Ascending aorta (tissue), 2 donors: ENCODE results near the gene ETFB. TPM values are rescaled to one million over a fixed set of nuclear protein-coding genes. Genes with fewer than 3 reads are reported as not detected.

Experiments
- DNase-seq, 2 donors: peaks; one replicate each; pipeline ENCODE4 v3.0.0-alpha.2; 2019; ENCODE audit warnings: low spot score in 2 of 2
- H3K27ac ChIP-seq, 2 donors: fragments of 200-600 bp; sonication (generic); one replicate each; pipeline ENCODE4 v1.5.1; 2016 to 2017; ENCODE audit warnings: mild to moderate bottlenecking in 1 of 2
- H3K27me3 ChIP-seq: fragments of 200-600 bp; sonication (generic); one replicate; pipeline ENCODE4 v1.5.1; 2017
- H3K36me3 ChIP-seq, 2 donors: fragments of 200-600 bp; sonication (generic); one replicate each; pipeline ENCODE4 v1.5.1; 2016
- H3K4me1 ChIP-seq, 2 donors: fragments of 200-600 bp; sonication (generic); one replicate each; pipeline ENCODE4 v1.5.1; 2016 to 2017; ENCODE audit warnings: mild to moderate bottlenecking in 1 of 2
- H3K4me3 ChIP-seq, 2 donors: fragments of 200-600 bp; sonication (generic); one replicate each; pipeline ENCODE4 v1.5.1; 2016 to 2017; ENCODE audit warnings: mild to moderate bottlenecking in 1 of 2
- H3K9me3 ChIP-seq, 2 donors: fragments of 200-600 bp; sonication (generic); one replicate each; pipeline ENCODE4 v1.5.1; 2016
- intact Hi-C: fragments of 100-400 bp; cut with DNase I; formaldehyde crosslinking; loops from one replicate; pipeline ENCODE4 v1.15.1; 2023
- total RNA-seq: library from RNA; depleted of rRNA; stranded (reverse); fragments of >200 nt; gene quantifications from one replicate; pipeline ENCODE4 v1.1.0, GENCODE V29; 2016
- TF ChIP-seq, protein P1 (sequence below), 3 experiments: fragments of 200-600 bp in 2 of 3; fragments of 450-650 bp in 1 of 3; sonication (generic) in 2 of 3; IDR thresholded peaks; one replicate each; pipeline ENCODE4 v1.5.1; 2016 to 2019; ENCODE audit warnings: antibody characterized with exemption in 3 of 3, mild to moderate bottlenecking in 1 of 3, moderate library complexity in 1 of 3

ETFB gene
- total RNA-seq, 1 donor from 2014 or later, result 42.5 TPM

DNA sequence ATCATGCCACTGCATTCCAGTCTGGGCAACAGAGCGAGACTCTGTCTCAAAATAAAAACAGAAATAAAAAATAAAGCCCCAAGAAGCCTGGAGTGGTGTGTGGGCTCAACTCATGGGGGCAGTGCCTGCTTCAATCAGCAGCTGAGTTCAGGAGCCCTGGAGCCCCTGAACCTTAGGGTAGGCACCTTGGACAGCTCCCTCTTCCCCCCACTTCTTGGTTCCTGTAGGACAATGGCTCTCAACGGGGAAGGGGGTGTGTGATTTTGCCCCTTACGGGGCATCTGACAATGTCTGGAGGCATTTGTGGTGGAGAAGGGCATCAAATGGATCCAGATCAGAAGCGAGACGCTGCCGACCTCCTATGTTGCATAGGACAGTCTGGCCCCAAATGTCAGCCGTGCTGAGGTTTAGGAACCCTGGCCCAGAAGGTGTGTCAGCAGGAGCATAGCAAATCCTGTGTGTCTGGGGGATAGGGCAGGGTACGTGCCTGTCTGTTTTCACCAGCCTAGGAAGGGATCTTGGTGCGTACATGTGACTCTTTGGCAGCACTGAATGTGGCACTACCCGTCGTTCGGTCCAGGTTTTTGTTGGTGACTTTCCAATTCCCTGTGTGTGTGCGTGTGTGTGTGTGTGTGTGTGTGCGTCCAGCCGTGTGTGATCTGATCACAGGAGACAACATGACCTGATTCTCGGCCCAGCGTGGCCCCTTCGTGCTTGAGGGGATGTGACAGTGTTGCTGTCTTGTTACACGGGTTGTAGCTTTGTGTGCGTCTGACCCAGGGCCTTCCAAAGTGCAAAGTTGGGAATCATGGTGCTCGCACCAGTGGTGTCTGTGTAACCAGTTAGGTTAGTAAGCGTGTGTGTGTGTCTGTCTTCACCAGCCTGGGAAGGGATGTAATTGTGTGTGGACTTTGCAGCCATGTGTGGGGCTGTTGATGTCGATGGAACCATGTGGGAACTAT, 47.2 kb downstream of the ETFB start:
- Histone ChIP-seq H3K4me3 (no peak overlapping the region), H3K27me3 (no peaks in the 10 kb centered on the region), H3K9me3 (no peaks in the 10 kb centered on the region), H3K27ac (no peak overlapping the region), H3K4me1 (no peaks in the 10 kb centered on the region), H3K36me3 (no peaks in the 10 kb centered on the region)
- DNase-seq, result no peak
- TF ChIP-seq, protein P1, sequence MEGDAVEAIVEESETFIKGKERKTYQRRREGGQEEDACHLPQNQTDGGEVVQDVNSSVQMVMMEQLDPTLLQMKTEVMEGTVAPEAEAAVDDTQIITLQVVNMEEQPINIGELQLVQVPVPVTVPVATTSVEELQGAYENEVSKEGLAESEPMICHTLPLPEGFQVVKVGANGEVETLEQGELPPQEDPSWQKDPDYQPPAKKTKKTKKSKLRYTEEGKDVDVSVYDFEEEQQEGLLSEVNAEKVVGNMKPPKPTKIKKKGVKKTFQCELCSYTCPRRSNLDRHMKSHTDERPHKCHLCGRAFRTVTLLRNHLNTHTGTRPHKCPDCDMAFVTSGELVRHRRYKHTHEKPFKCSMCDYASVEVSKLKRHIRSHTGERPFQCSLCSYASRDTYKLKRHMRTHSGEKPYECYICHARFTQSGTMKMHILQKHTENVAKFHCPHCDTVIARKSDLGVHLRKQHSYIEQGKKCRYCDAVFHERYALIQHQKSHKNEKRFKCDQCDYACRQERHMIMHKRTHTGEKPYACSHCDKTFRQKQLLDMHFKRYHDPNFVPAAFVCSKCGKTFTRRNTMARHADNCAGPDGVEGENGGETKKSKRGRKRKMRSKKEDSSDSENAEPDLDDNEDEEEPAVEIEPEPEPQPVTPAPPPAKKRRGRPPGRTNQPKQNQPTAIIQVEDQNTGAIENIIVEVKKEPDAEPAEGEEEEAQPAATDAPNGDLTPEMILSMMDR (IDR thresholded peaks at IDR 0.05), result no peak
- intact Hi-C loops, result no loop called here

DNA sequence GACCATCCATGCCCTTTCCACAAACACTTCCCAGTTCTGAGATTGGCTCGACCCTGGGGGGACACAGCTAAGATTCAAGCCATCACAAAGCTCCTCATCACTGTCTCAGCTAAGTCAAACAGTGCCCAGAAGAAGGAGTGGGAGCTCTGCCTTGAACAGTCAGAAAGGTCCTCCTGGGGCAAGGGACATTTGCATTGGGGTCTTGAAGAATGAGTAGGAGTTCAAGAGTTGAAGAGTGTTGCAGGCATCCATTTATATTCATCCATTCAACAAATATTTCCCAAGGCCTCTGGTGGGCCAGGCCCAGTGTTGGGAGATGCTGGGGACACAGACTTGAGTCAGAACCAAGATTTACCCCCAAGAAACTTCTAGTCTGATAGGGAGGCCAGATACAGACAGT, 48.2 kb downstream of the ETFB start:
- no peaks in the 10 kb centered on the region for H3K27me3 ChIP-seq
- TF ChIP-seq, protein P1 (IDR thresholded peaks at IDR 0.05), result no peak
- no peak overlapping the region for H3K4me3 ChIP-seq
- no peaks in the 10 kb centered on the region for H3K9me3 ChIP-seq
- H3K4me1 ChIP-seq, result no peaks in the 10 kb centered on the region
- no peak for DNase-seq
- intact Hi-C loops, result no loop called here
- no peak overlapping the region for H3K27ac ChIP-seq
- H3K36me3 ChIP-seq, result no peaks in the 10 kb centered on the region

DNA sequence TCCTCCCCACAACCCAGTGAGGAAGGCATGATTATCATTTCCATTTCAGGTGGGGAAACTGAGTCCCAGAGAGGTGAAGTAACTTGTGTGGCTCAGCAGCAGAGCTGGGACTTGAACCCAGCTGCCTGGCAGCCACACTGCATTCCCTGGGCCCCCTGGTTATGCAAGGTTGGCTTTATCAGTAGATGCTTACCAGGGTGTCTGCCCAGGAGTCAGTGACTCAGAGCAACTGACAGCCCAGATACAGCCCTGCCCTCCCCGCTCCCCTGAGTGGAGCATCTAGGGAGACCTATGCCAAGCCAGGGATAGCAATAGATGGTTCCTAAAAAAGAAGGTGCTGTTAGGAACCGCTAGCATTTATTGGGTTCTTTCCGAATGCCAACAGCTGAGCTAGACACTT, 48.8 kb downstream of the ETFB start:
- no peaks in the 10 kb centered on the region for H3K4me1 ChIP-seq
- TF ChIP-seq, protein P1 (IDR thresholded peaks at IDR 0.05), result no peak
- no peaks in the 10 kb centered on the region for H3K36me3 ChIP-seq
- no peaks in the 10 kb centered on the region for H3K9me3 ChIP-seq
- no peak overlapping the region for H3K4me3 ChIP-seq
- no peak overlapping the region for H3K27ac ChIP-seq
- H3K27me3 ChIP-seq, result no peaks in the 10 kb centered on the region
- no peak for DNase-seq
- intact Hi-C loops, result no loop called here

DNA sequence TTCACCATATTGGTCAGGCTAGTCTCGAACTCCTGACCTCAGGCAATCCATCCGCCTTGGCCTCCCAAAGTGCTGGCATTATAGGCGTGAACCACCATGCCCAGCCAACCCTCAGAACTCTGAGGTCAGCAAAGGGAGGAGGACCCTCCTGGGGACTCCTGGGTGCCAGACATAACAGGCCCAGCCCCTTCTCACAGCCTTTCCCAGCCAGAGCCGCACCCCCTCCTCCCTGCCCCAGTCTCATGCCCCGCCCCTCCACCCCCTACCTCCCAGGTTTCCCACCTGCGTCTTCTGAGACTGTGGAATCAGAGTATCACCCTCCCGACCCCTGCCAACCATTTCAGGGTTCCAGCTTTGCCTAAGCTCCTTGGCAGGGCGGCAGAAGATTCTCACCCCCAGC, 49.5 kb downstream of the ETFB start:
- H3K27ac ChIP-seq, result no peak overlapping the region
- intact Hi-C loops, result no loop called here
- H3K36me3 ChIP-seq, result no peaks in the 10 kb centered on the region
- DNase-seq, result no peak
- H3K27me3 ChIP-seq, result no peaks in the 10 kb centered on the region
- H3K4me3 ChIP-seq, result no peak overlapping the region
- no peaks in the 10 kb centered on the region for H3K9me3 ChIP-seq
- TF ChIP-seq, protein P1 (IDR thresholded peaks at IDR 0.05), result no peak
- no peaks in the 10 kb centered on the region for H3K4me1 ChIP-seq

DNA sequence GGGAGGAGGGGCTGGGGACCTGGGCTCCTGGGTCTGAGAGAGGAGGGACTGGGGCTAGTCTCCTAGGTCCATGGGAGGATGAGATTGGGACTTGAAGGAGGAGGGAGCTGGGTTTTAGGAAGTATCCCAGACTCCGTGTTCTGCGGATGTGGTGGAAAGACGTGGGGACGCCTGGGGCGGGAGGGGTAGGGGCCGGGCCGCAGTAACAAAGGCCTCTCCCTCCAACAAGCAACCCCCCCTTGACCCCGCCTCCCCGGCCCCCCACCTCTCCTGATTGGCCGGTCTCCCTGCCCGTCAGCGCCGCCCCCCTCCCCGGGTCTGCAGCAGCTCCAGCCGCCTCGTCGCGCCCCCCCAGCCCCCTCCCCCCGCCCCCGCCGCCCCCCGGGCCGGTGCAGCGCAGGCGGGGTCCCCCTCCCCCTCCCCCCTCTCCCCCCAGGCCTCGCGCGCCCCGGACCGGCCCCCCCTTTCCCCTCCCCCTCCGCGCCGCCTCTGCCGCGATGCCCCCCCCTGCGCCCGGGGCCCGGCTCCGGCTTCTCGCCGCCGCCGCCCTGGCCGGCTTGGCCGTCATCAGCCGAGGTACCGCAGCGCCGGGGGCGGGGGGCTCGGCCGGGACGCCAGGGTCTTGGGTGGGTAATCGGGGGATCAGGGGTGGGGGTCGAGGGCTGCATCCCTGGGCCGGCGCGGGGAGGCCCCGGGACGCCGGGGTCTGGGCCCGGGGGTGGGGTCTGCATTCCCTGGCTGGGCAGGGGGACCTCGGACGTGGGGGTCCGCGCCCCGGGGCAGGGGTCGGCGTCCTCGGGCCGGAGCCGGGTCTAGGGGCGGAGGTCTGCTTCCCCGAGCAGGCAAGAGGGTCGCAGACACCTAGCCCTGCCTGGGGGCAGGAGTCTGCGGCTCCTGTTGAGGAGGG, 54.6 kb downstream of the ETFB start, which contains the start of gene IGLON5:
Gene IGLON5, plus strand, starts transcription at position 294 of the 907 bp plus-strand sequence. Its CDS starts 204 bp downstream, at position 498.
- Histone ChIP-seq H3K36me3 (no peaks in the 10 kb centered on the region), H3K4me3 (no peak within 1 kb of the TSS), H3K9me3 (no peaks in the 10 kb centered on the region), H3K27me3 (no peaks in the 10 kb centered on the region), H3K4me1 (no peaks in the 10 kb centered on the region), H3K27ac (no peak within 1 kb of the TSS)
- intact Hi-C loops, result no loop called here
- no peak for DNase-seq
- TF ChIP-seq, protein P1 (IDR thresholded peaks at IDR 0.05), result no peak
